OCI-LY7 (cell line): ENCODE data around the gene RAC2.

Source experiments
- EZH2phosphoT487 ChIP-seq: fragments of 200-600 bp; sonication (generic); IDR thresholded peaks from 2 replicates; pipeline ENCODE4 v1.6.1; 2018; ENCODE audit warnings: low read depth, borderline replicate concordance, mild to moderate bottlenecking, mixed run types, antibody characterized with exemption, low read length, moderate library complexity, mixed read lengths
- TF ChIP-seq, protein P1 (sequence below): fragments of 200-600 bp; sonication (generic); conservative IDR thresholded peaks from 2 replicates; pipeline ENCODE4 v1.5.1; 2014; ENCODE audit warnings: mild to moderate bottlenecking, antibody characterized with exemption, low read length, moderate library complexity, mixed read lengths

DNA sequence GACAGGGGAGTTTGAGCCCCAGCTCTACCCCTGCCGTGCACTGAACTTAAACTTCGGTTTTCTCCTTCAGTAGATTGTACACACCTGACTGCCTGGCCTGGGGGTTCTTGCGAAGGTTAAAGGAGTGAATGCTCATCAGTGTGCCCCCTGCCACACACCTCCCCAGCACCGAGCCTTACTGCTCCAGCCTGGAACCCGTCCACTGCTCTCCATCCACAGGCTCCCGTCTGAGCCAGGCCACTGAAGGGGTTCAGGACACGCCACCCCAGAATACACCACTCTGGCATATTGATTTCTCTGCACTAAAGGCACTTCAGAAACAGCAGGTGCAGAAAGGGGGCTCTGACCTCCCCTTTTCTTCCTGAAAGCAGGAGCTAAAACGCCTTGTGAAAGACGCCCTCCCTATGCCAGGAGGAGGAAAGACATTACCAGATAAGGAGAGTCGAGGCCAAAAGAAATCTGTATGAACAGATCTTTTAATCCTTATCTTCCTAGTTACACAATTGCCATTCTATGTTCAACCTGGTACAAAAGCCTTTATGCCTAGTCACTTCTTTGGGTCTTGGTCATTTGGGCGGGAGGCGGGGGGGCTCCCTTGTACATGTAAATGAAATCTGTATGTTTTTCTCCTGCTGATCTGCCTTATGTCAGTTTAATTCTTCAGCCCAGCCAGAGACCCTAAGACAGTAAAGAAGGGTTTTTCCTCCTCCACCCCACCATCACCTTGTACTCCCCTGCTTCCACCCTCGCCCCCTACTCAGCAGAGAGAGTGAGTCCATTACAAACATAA lies 29.9 kb downstream of the RAC2 start:
- TF ChIP-seq, protein P1, sequence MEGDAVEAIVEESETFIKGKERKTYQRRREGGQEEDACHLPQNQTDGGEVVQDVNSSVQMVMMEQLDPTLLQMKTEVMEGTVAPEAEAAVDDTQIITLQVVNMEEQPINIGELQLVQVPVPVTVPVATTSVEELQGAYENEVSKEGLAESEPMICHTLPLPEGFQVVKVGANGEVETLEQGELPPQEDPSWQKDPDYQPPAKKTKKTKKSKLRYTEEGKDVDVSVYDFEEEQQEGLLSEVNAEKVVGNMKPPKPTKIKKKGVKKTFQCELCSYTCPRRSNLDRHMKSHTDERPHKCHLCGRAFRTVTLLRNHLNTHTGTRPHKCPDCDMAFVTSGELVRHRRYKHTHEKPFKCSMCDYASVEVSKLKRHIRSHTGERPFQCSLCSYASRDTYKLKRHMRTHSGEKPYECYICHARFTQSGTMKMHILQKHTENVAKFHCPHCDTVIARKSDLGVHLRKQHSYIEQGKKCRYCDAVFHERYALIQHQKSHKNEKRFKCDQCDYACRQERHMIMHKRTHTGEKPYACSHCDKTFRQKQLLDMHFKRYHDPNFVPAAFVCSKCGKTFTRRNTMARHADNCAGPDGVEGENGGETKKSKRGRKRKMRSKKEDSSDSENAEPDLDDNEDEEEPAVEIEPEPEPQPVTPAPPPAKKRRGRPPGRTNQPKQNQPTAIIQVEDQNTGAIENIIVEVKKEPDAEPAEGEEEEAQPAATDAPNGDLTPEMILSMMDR = no peak
- no peak for TF ChIP-seq EZH2phosphoT487
